Mesothelial cell of epicardium (in vitro differentiated cells): ENCODE results near the gene MINDY4. TPM values are rescaled to one million over a fixed set of nuclear protein-coding genes. Genes with fewer than 3 reads are reported as not detected.

Experiments
- DNase-seq, 2 experiments: peaks; one replicate each; pipeline ENCODE4 v3.0.0; 2021; ENCODE audit warnings: low spot score in 2 of 2; ENCODE audit not compliant: unreplicated experiment in 2 of 2
- H3K27ac Mint-ChIP-seq: 2 replicates; pipeline ENCODE4 v1.8.0; 2021; ENCODE audit warnings: mixed read lengths
- H3K27me3 Mint-ChIP-seq: 2 replicates; pipeline ENCODE4 v1.8.0; 2021; ENCODE audit warnings: low read depth, mixed read lengths
- H3K36me3 Mint-ChIP-seq: 2 replicates; pipeline ENCODE4 v1.8.0; 2021; ENCODE audit warnings: mixed read lengths
- H3K4me1 Mint-ChIP-seq: 2 replicates; pipeline ENCODE4 v1.8.0; 2021; ENCODE audit warnings: mixed read lengths
- H3K4me3 Mint-ChIP-seq: 2 replicates; pipeline ENCODE4 v1.8.0; 2021; ENCODE audit warnings: mild to moderate bottlenecking, moderate library complexity, mixed read lengths
- H3K9me3 Mint-ChIP-seq: 2 replicates; pipeline ENCODE4 v1.8.0; 2021; ENCODE audit warnings: mixed read lengths
- CTCF ChIP-seq: fragments of 200-600 bp; sonication (generic); IDR thresholded peaks from one replicate; pipeline ENCODE4 v1.5.0; 2021; ENCODE audit warnings: antibody characterized with exemption; ENCODE audit not compliant: unreplicated experiment
- total RNA-seq: library from RNA; stranded (reverse); gene quantifications from 3 replicates; pipeline ENCODE4 v1.2.1, GENCODE V29; 2021

MINDY4 gene
- total RNA-seq, 1 donor from 2014 or later = 10.8 TPM

- no peak for TF ChIP-seq CTCF
- H3K36me3 Mint-ChIP-seq = no peaks in the 10 kb centered on the region
- no peaks in the 10 kb centered on the region for H3K27me3 Mint-ChIP-seq
- H3K9me3 Mint-ChIP-seq = peaks cover 2% of the 10 kb centered on the region
- DNase-seq = peak; percentile 18 to 29
- peaks cover 14% of the 10 kb centered on the region for H3K4me1 Mint-ChIP-seq
- no peak overlapping the region for H3K27ac Mint-ChIP-seq
- no peak overlapping the region for H3K4me3 Mint-ChIP-seq
Measured at GRCh38 chr7:30922596-30922995, 151.4 kb downstream of the MINDY4 start.

GRCh38 chr7:30923009-30923773 is 152.0 kb downstream of the MINDY4 start:
- peaks cover 14% of the 10 kb centered on the region for H3K4me1 Mint-ChIP-seq
- peaks cover 6% of the 10 kb centered on the region for H3K9me3 Mint-ChIP-seq
- TF ChIP-seq CTCF = no peak
- no peaks in the 10 kb centered on the region for H3K27me3 Mint-ChIP-seq
- H3K36me3 Mint-ChIP-seq = no peaks in the 10 kb centered on the region
- no peak overlapping the region for H3K4me3 Mint-ChIP-seq
- DNase-seq = peak; percentile 8 to 32
- no peak overlapping the region for H3K27ac Mint-ChIP-seq

- no peak overlapping the region for H3K27ac Mint-ChIP-seq
- no peak overlapping the region for H3K4me3 Mint-ChIP-seq
- no peak for TF ChIP-seq CTCF
- peaks cover 14% of the 10 kb centered on the region for H3K4me1 Mint-ChIP-seq
- no peaks in the 10 kb centered on the region for H3K36me3 Mint-ChIP-seq
- DNase-seq = peak in 1 of 2 experiments; percentile 12
- H3K27me3 Mint-ChIP-seq = no peaks in the 10 kb centered on the region
- peaks cover 6% of the 10 kb centered on the region for H3K9me3 Mint-ChIP-seq
Measured at GRCh38 chr7:30923774-30924413, 152.7 kb downstream of the MINDY4 start.

- H3K4me1 Mint-ChIP-seq = peaks cover 13% of the 10 kb centered on the region
- H3K4me3 Mint-ChIP-seq = no peak overlapping the region
- no peaks in the 10 kb centered on the region for H3K27me3 Mint-ChIP-seq
- TF ChIP-seq CTCF = no peak
- DNase-seq = peak in 1 of 2 experiments; percentile 28
- peaks cover 6% of the 10 kb centered on the region for H3K9me3 Mint-ChIP-seq
- no peak overlapping the region for H3K27ac Mint-ChIP-seq
- no peaks in the 10 kb centered on the region for H3K36me3 Mint-ChIP-seq
Measured at GRCh38 chr7:30924624-30925023, 153.4 kb downstream of the MINDY4 start.

- Mint-ChIP-seq H3K36me3 (no peaks in the 10 kb centered on the region), H3K4me3 (no peak overlapping the region), H3K27me3 (no peaks in the 10 kb centered on the region), H3K4me1 (peaks cover 11% of the 10 kb centered on the region), H3K9me3 (peaks cover 6% of the 10 kb centered on the region), H3K27ac (no peak overlapping the region)
- DNase-seq = no peak
- no peak for TF ChIP-seq CTCF
Measured at GRCh38 chr7:30925117-30925516, 153.9 kb downstream of the MINDY4 start.
